Peyer's patch (tissue), 4 donors: ENCODE measurements around the gene OXCT1. TPM values are rescaled to one million over a fixed set of nuclear protein-coding genes. Genes with fewer than 3 reads are reported as not detected.

Experiments used
- DNase-seq, 3 donors: peaks; one replicate each; pipeline ENCODE4 v3.0.0-alpha.2; 2017 to 2019
- H3K27ac ChIP-seq, 4 donors: fragments of 200-600 bp; sonication (generic); one replicate each; pipeline ENCODE4 v1.5.1; 2016 to 2019
- H3K27me3 ChIP-seq, 2 donors: fragments of 200-600 bp; sonication (generic); one replicate each; pipeline ENCODE4 v1.5.1; 2019
- H3K36me3 ChIP-seq, 3 donors: fragments of 200-600 bp; sonication (generic); one replicate each; pipeline ENCODE4 v1.5.1; 2016 to 2019
- H3K4me1 ChIP-seq, 4 donors: fragments of 200-600 bp; sonication (generic); one replicate each; pipeline ENCODE4 v1.5.1; 2016 to 2019
- H3K4me3 ChIP-seq, 4 donors: fragments of 200-600 bp; sonication (generic); 1 replicate in 3 of 4; 2 replicates in 1 of 4; pipeline ENCODE4 v1.5.1; 2016 to 2019; ENCODE audit warnings: mild to moderate bottlenecking in 1 of 4
- H3K9me3 ChIP-seq, 4 donors: fragments of 200-600 bp; sonication (generic); one replicate each; pipeline ENCODE4 v1.5.1; 2016 to 2019; ENCODE audit warnings: mild to moderate bottlenecking in 1 of 4
- CTCF ChIP-seq, 6 experiments: fragments of 450-650 bp in 4 of 6; fragments of 200-600 bp in 2 of 6; sonication (generic) in 1 of 6; IDR thresholded peaks; one replicate each; pipeline ENCODE4 v1.5.1; 2017 to 2019; ENCODE audit warnings: antibody characterized with exemption in 6 of 6, mild to moderate bottlenecking in 3 of 6, moderate library complexity in 1 of 6
- POLR2A ChIP-seq, 2 donors: fragments of 450-650 bp; IDR thresholded peaks; one replicate each; pipeline ENCODE4 v1.5.1; 2017; ENCODE audit warnings: antibody characterized with exemption in 2 of 2, mild to moderate bottlenecking in 2 of 2, moderate library complexity in 2 of 2
- total RNA-seq, 4 donors: library from RNA; depleted of rRNA; stranded (reverse); fragments of >200 nt; gene quantifications; one replicate each; pipeline ENCODE4 v1.1.0, GENCODE V29; 2016

The OXCT1 gene
- total RNA-seq, 4 donors from 2014 or later, result 6.0 to 19.8 (median 10.0) TPM

GRCh38 chr5:41770799-41771198 is 99.4 kb downstream of the OXCT1 start:
- DNase-seq, result no peak
- Histone ChIP-seq H3K4me1 (no peaks in the 10 kb centered on the region), H3K36me3 (no peaks in the 10 kb centered on the region), H3K27ac (no peak overlapping the region), H3K27me3 (no peaks in the 10 kb centered on the region), H3K9me3 (no peaks in the 10 kb centered on the region), H3K4me3 (no peak overlapping the region)
- TF ChIP-seq POLR2A (IDR thresholded peaks at IDR 0.05), result no peak
- no peak for TF ChIP-seq CTCF (IDR thresholded peaks at IDR 0.05)

- H3K27me3 ChIP-seq, result no peaks in the 10 kb centered on the region
- no peaks in the 10 kb centered on the region for H3K9me3 ChIP-seq
- no peak for DNase-seq
- no peak overlapping the region for H3K27ac ChIP-seq
- TF ChIP-seq CTCF (IDR thresholded peaks at IDR 0.05) (no peak), POLR2A (IDR thresholded peaks at IDR 0.05) (no peak)
- H3K36me3 ChIP-seq, result no peaks in the 10 kb centered on the region
- no peak overlapping the region for H3K4me3 ChIP-seq
- H3K4me1 ChIP-seq, result no peaks in the 10 kb centered on the region
These were observed 101.5 kb downstream of the OXCT1 start for GRCh38 chr5:41768692-41769091.

GRCh38 chr5:41764650-41765049 is 105.6 kb downstream of the OXCT1 start:
- TF ChIP-seq CTCF (IDR thresholded peaks at IDR 0.05) (no peak), POLR2A (IDR thresholded peaks at IDR 0.05) (no peak)
- DNase-seq, result no peak
- H3K9me3 ChIP-seq, result no peaks in the 10 kb centered on the region
- H3K36me3 ChIP-seq, result peaks cover 0 to 13% (median 0%) of the 10 kb centered on the region in 3 donors
- H3K27ac ChIP-seq, result no peak overlapping the region
- no peaks in the 10 kb centered on the region for H3K27me3 ChIP-seq
- no peaks in the 10 kb centered on the region for H3K4me1 ChIP-seq
- no peak overlapping the region for H3K4me3 ChIP-seq

- no peaks in the 10 kb centered on the region for H3K27me3 ChIP-seq
- H3K4me3 ChIP-seq, result no peak overlapping the region
- no peaks in the 10 kb centered on the region for H3K9me3 ChIP-seq
- DNase-seq, result no peak
- peaks cover 0 to 13% (median 0%) of the 10 kb centered on the region in 3 donors for H3K36me3 ChIP-seq
- H3K4me1 ChIP-seq, result no peaks in the 10 kb centered on the region
- TF ChIP-seq POLR2A (IDR thresholded peaks at IDR 0.05) (no peak), CTCF (IDR thresholded peaks at IDR 0.05) (no peak)
- H3K27ac ChIP-seq, result no peak overlapping the region
These were observed 106.7 kb downstream of the OXCT1 start for GRCh38 chr5:41763574-41763973.

- TF ChIP-seq CTCF (IDR thresholded peaks at IDR 0.05) (no peak), POLR2A (IDR thresholded peaks at IDR 0.05) (no peak)
- no peak for DNase-seq
- H3K4me1 ChIP-seq, result no peaks in the 10 kb centered on the region
These were observed 107.1 kb downstream of the OXCT1 start for GRCh38 chr5:41763081-41763480.

GRCh38 chr5:41762426-41762825 is 107.8 kb downstream of the OXCT1 start:
- TF ChIP-seq CTCF (IDR thresholded peaks at IDR 0.05) (no peak), POLR2A (IDR thresholded peaks at IDR 0.05) (no peak)
- Histone ChIP-seq H3K36me3 (peaks cover 0 to 13% (median 0%) of the 10 kb centered on the region in 3 donors), H3K4me1 (no peaks in the 10 kb centered on the region), H3K27me3 (no peaks in the 10 kb centered on the region), H3K27ac (no peak overlapping the region), H3K9me3 (no peaks in the 10 kb centered on the region), H3K4me3 (no peak overlapping the region)
- DNase-seq, result no peak

More at GRCh38 chr5:41763081-41763480, 107.1 kb downstream of the OXCT1 start:
- Histone ChIP-seq H3K27ac (no peak overlapping the region), H3K36me3 (peaks cover 0 to 13% (median 0%) of the 10 kb centered on the region in 3 donors), H3K9me3 (no peaks in the 10 kb centered on the region), H3K4me3 (no peak overlapping the region), H3K27me3 (no peaks in the 10 kb centered on the region)
